Vagina (tissue), 2 donors: ENCODE measurements around the gene HSF5. TPM values are rescaled to one million over a fixed set of nuclear protein-coding genes. Genes with fewer than 3 reads are reported as not detected.

ENCODE experiments used
- DNase-seq, 2 donors: peaks; one replicate each; pipeline ENCODE4 v3.0.0-alpha.2; 2017; ENCODE audit errors: extremely low spot score in 2 of 2
- H3K27ac ChIP-seq: fragments of 200-600 bp; sonication (generic); one replicate; pipeline ENCODE4 v1.5.1; 2019
- H3K27me3 ChIP-seq: fragments of 200-600 bp; sonication (generic); one replicate; pipeline ENCODE4 v1.5.1; 2019
- H3K36me3 ChIP-seq, 2 donors: fragments of 200-600 bp; sonication (generic); one replicate each; pipeline ENCODE4 v1.5.1; 2017 to 2019
- H3K4me1 ChIP-seq: fragments of 200-600 bp; sonication (generic); one replicate; pipeline ENCODE4 v1.5.1; 2019
- H3K4me3 ChIP-seq, 2 donors: fragments of 200-600 bp; sonication (generic); 1 replicate in 1 of 2; 2 replicates in 1 of 2; pipeline ENCODE4 v1.5.1; 2016 to 2019
- H3K9me3 ChIP-seq: fragments of 200-600 bp; sonication (generic); one replicate; pipeline ENCODE4 v1.5.1; 2019
- CTCF ChIP-seq, 3 experiments: fragments of 450-650 bp in 2 of 3; fragments of 200-600 bp in 1 of 3; sonication (generic) in 1 of 3; IDR thresholded peaks; one replicate each; pipeline ENCODE4 v1.5.1; 2017 to 2019; ENCODE audit warnings: antibody characterized with exemption in 3 of 3, mild to moderate bottlenecking in 2 of 3, moderate library complexity in 2 of 3
- POLR2A ChIP-seq, 2 donors: fragments of 450-650 bp; IDR thresholded peaks; one replicate each; pipeline ENCODE4 v1.6.1; 2017; ENCODE audit warnings: antibody characterized with exemption in 2 of 2, mild to moderate bottlenecking in 2 of 2, moderate library complexity in 2 of 2
- POLR2AphosphoS5 ChIP-seq, 2 donors: sonication (generic); formaldehyde crosslinking; IDR thresholded peaks; one replicate each; pipeline ENCODE4 v1.9.0; 2017; ENCODE audit warnings: antibody characterized with exemption in 2 of 2, mild to moderate bottlenecking in 2 of 2, low read depth in 1 of 2; ENCODE audit not compliant: insufficient read depth in 1 of 2
- intact Hi-C: fragments of 100-400 bp; cut with DNase I; formaldehyde crosslinking; loops from one replicate; pipeline ENCODE4 v1.15.1; 2023
- total RNA-seq: library from RNA; depleted of rRNA; stranded (reverse); fragments of >200 nt; gene quantifications from one replicate; pipeline ENCODE4 v1.2.3, GENCODE V29; 2016

Gene HSF5
- total RNA-seq, 1 donor from 2014 or later, result 0.25 TPM

GRCh38 chr17:58531122-58531521 is 42.9 kb upstream of the HSF5 start:
- peak overlapping the region; percentile 53 to 59 for H3K4me3 ChIP-seq

DNA sequence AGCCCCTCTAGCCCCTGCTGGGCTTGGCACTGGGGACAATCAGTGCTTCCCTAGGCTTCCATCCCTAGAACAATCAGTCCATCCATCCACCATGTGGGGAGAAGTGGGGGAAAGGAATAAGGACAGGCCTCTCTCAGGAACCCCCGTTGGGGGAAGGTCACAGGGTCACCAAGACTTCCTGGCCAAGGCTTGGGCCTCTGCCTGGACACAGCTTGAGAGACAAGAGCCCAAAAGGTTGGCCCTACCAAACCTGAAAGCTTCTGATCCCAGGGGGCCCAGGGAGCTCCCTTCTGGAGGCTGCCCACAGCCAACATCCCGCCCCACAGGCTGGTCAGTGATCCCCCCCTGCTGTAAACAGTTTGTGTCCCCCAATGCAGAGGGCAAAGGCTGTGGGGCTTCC is 42.4 kb upstream of the HSF5 start:
- TF ChIP-seq CTCF (IDR thresholded peaks at IDR 0.05) (no peak), POLR2AphosphoS5 (IDR thresholded peaks at IDR 0.05; ENCODE audit: insufficient read depth in 1 of 2, low read depth in 1 of 2) (no peak), POLR2A (IDR thresholded peaks at IDR 0.05) (no peak)
- intact Hi-C loops, result loop anchor here (10.0 kb wide), 1 partner anchor 154 kb away; no protein-coding TSS in a partner anchor
- no peaks in the 10 kb centered on the region for H3K9me3 ChIP-seq
- no peaks in the 10 kb centered on the region for H3K36me3 ChIP-seq
- H3K4me3 ChIP-seq, result no peak overlapping the region
- H3K27ac ChIP-seq, result no peak overlapping the region
- peaks cover 8% of the 10 kb centered on the region for H3K4me1 ChIP-seq
- H3K27me3 ChIP-seq, result no peaks in the 10 kb centered on the region
- DNase-seq, result no peak

More at GRCh38 chr17:58531122-58531521, 42.9 kb upstream of the HSF5 start:
- Histone ChIP-seq H3K27me3 (no peaks in the 10 kb centered on the region), H3K9me3 (no peaks in the 10 kb centered on the region), H3K4me1 (peaks cover 7% of the 10 kb centered on the region), H3K36me3 (no peaks in the 10 kb centered on the region), H3K27ac (peak overlapping the region; percentile 65)
- intact Hi-C loops, result loop anchor here (10.0 kb wide), 1 partner anchor 154 kb away; no protein-coding TSS in a partner anchor
- no peak for TF ChIP-seq CTCF (IDR thresholded peaks at IDR 0.05)
- no peak for TF ChIP-seq POLR2A (IDR thresholded peaks at IDR 0.05)
- no peak for TF ChIP-seq POLR2AphosphoS5 (IDR thresholded peaks at IDR 0.05; ENCODE audit: insufficient read depth in 1 of 2, low read depth in 1 of 2)
- DNase-seq, result peak in 1 of 2 donors; percentile 86

- Histone ChIP-seq H3K4me3 (no peak overlapping the region), H3K9me3 (no peaks in the 10 kb centered on the region), H3K27me3 (no peaks in the 10 kb centered on the region), H3K36me3 (no peaks in the 10 kb centered on the region), H3K27ac (no peak overlapping the region), H3K4me1 (peaks cover 17% of the 10 kb centered on the region)
- DNase-seq, result peak in 1 of 2 donors; percentile 79
- TF ChIP-seq POLR2A (IDR thresholded peaks at IDR 0.05) (no peak), POLR2AphosphoS5 (IDR thresholded peaks at IDR 0.05; ENCODE audit: insufficient read depth in 1 of 2, low read depth in 1 of 2) (no peak)
- intact Hi-C loops, result no loop called here
These were observed 41.1 kb upstream of the HSF5 start for GRCh38 chr17:58529275-58529674.

DNA sequence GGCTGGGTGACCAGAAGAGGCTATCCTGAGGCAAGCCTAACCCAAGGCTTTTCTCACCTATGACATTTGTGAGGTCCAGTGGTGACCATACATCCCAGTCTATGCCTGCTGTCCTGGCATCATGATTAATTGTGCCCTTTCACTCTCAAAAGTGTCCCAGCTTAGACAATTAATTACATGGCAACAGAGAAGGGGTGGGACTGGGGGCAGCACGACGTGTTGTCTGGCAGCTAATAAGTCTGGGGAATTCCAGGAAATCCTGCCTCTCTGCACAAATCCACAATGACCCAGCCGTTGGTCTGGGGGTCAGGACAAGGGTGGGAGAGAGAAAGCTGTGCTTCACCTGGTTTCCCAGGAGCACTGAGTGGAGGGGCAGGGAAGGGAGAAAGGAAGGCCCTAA is 40.2 kb upstream of the HSF5 start:
- Histone ChIP-seq H3K27me3 (no peaks in the 10 kb centered on the region), H3K4me3 (no peak overlapping the region), H3K27ac (no peak overlapping the region), H3K9me3 (no peaks in the 10 kb centered on the region), H3K36me3 (no peaks in the 10 kb centered on the region), H3K4me1 (peaks cover 17% of the 10 kb centered on the region)
- intact Hi-C loops, result no loop called here
- no peak for TF ChIP-seq CTCF (IDR thresholded peaks at IDR 0.05)
- TF ChIP-seq POLR2AphosphoS5 (IDR thresholded peaks at IDR 0.05; ENCODE audit: insufficient read depth in 1 of 2, low read depth in 1 of 2), result no peak
- no peak for TF ChIP-seq POLR2A (IDR thresholded peaks at IDR 0.05)
- no peak for DNase-seq

- Histone ChIP-seq H3K9me3 (no peaks in the 10 kb centered on the region), H3K4me1 (peaks cover 17% of the 10 kb centered on the region), H3K36me3 (no peaks in the 10 kb centered on the region), H3K27ac (no peak overlapping the region), H3K4me3 (no peak overlapping the region), H3K27me3 (no peaks in the 10 kb centered on the region)
- TF ChIP-seq CTCF (IDR thresholded peaks at IDR 0.05) (no peak), POLR2A (IDR thresholded peaks at IDR 0.05) (no peak), POLR2AphosphoS5 (IDR thresholded peaks at IDR 0.05; ENCODE audit: insufficient read depth in 1 of 2, low read depth in 1 of 2) (no peak)
- intact Hi-C loops, result no loop called here
- no peak for DNase-seq
These were observed 39.7 kb upstream of the HSF5 start for GRCh38 chr17:58527949-58528348.
